ENCODE data around the gene NR3C1.

DNA sequence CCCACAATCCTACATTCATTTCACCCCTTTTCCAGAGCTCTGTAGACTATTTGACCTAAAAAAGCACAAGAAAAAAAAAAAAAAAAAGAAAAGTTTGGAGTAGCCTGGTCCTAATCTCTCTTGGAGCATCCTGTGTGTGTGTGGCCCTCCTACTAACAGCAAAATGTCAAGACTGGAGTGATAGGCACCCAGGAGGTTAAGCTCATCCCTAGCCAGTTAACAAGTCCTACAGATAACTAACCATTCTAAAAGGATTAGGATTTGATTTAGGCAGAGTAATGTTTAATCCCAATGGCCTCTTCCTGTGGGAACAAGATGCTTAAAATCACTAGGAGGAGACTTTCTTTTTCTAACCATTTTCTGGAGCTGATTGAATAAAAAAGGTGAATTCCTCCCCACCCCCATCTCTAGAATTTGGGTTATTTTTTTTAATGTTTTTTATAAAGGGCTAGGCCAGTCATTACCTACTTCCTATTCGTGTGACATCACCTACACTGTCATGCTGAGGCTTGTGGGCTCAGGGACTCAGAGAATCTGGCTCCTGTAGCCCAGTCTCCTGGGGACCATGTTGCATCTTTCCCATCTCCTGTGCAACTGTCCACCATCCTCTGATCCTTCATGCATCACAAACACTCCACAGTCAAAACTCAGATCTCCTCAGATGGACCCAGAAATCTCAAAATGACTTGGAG, 43.2 kb upstream of the NR3C1 start:
- TF ChIP-seq ESRRG (CRISPR knock-in tag; IDR thresholded peaks at IDR 0.05): no peak
- TF ChIP-seq CSDC2 (CRISPR knock-in tag; IDR thresholded peaks at IDR 0.05): no peak
- no peak for TF ChIP-seq BACH2 (CRISPR knock-in tag; IDR thresholded peaks at IDR 0.05; ENCODE audit: borderline replicate concordance)

All from SK-N-SH treated with all-trans-retinoic acid at 6 μM for 48 hours (cell line).